Heart right ventricle (tissue), 16 donors: ENCODE data around the gene NRL. TPM values are rescaled to one million over a fixed set of nuclear protein-coding genes. Genes with fewer than 3 reads are reported as not detected.

Experiments
- ATAC-seq, 8 donors: fragments of 200-7000 bp; cut with Tn5 transposase; one replicate each; pipeline ENCODE4 v1.9.1; 2020; ENCODE audit warnings: mild to moderate bottlenecking in 8 of 8, moderate library complexity in 8 of 8, moderate number of reproducible peaks in 1 of 8
- DNase-seq, 2 donors: peaks; one replicate each; pipeline ENCODE4 v3.0.0-alpha.2; 2020
- H3K27ac ChIP-seq, 10 donors: fragments of 200-600 bp; sonication (generic) in 2 of 10; one replicate each; pipeline versions ENCODE4 v1.5.0 to v1.8.0; 2020 to 2022; ENCODE audit warnings: mild to moderate bottlenecking in 3 of 10
- H3K27me3 ChIP-seq, 7 donors: fragments of 200-600 bp; one replicate each; pipeline ENCODE4 v1.8.0; 2021 to 2022; ENCODE audit warnings: mild to moderate bottlenecking in 2 of 7
- H3K36me3 ChIP-seq, 9 donors: fragments of 200-600 bp; sonication (generic) in 1 of 9; one replicate each; pipeline versions ENCODE4 v1.5.0 to v1.8.0; 2020 to 2022; ENCODE audit warnings: mild to moderate bottlenecking in 2 of 9
- H3K4me1 ChIP-seq, 9 donors: fragments of 200-600 bp; sonication (generic) in 1 of 9; one replicate each; pipeline versions ENCODE4 v1.5.0 to v1.8.0; 2020 to 2022; ENCODE audit warnings: mild to moderate bottlenecking in 4 of 9
- H3K4me3 ChIP-seq, 10 donors: fragments of 200-600 bp; sonication (generic) in 2 of 10; one replicate each; pipeline versions ENCODE4 v1.5.0 to v1.8.0; 2020 to 2022; ENCODE audit warnings: mild to moderate bottlenecking in 7 of 10, moderate library complexity in 2 of 10
- H3K9me3 ChIP-seq, 11 donors: fragments of 200-600 bp in 10 of 11; sonication (generic) in 2 of 11; one replicate each; pipeline versions ENCODE4 v1.5.0 to v1.8.0; 2013 to 2022; ENCODE audit warnings: mild to moderate bottlenecking in 2 of 11, control low read depth in 1 of 11, moderate library complexity in 1 of 11
- CTCF ChIP-seq, 9 donors: fragments of 200-600 bp; sonication (generic) in 2 of 9; IDR thresholded peaks; one replicate each; pipeline versions ENCODE4 v1.5.0 to v1.8.0; 2021 to 2022; ENCODE audit warnings: antibody characterized with exemption in 9 of 9, mild to moderate bottlenecking in 5 of 9, moderate library complexity in 1 of 9
- WGBS, 2 donors: extraction: QIAGEN DNeasy Blood & Tissue Kit; methylation state at CpG; one replicate each; pipeline ENCODE4 v1.1.7; 2013; ENCODE audit warnings: inconsistent platforms in 1 of 2; 5-methylcytosine and 5-hydroxymethylcytosine counted together
- intact Hi-C, 10 donors: fragments of 100-400 bp; cut with DNase I; formaldehyde crosslinking; loops; one replicate each; pipeline versions ENCODE4 v1.11.1 to v1.14.2; 2022
- polyA plus RNA-seq, 2 donors: library from polyadenylated mRNA; stranded (reverse); fragments of 200-250 nt; gene quantifications; one replicate each; pipeline ENCODE4 v1.2.3, GENCODE V29; 2013
- total RNA-seq, 10 donors: library from RNA; stranded (reverse); fragmentation: NEBNext Ultra II Directional in 3 of 10; extraction: Animal tissue kit (Norgen Biotek cat#: 25700) in 3 of 10; gene quantifications; one replicate each; pipeline versions ENCODE4 v1.2.1 to v1.2.4, GENCODE V29; 2021 to 2023
- donor health status: Arrhythmogenic right ventricular cardiomyopathy.
- donor health status: ischemic (EF 13 %, LVEDD 7.1; RV severe dilation, severe dysfunction).
- donor health status: healthy with polysubstance abuse.
- donor health status: DM: no; HTN: yes; CAD: no.
- donor health status: DM: no; HTN: no; CAD: no.
- donor health status: ischemic (EF 25% LVEDD 6.9; RV normal size, moderate dysfunction).
- donor health status: ischemic (EF 25% LVEDD 5.7; RV mildly dilated, moderate dysfunction).
- donor health status: healthy.
- donor health status: DM: yes; HTN: yes; CAD: no.
- donor health status: Ischemic cardiomyopathy.
- donor health status: ischemic (EF 35%, LVEDD 5.7; RV mildly dilated, moderate dysfunction).
- donor health status: nonischemic (EF 11% LVEDD 7.7; RV severe dilation, severe dysfunction).
- donor health status: DM: yes; HTN: yes; CAD: no.
- donor health status: PGD.
- donor health status: ischemic (EF 29% LVEDD 5.4; RV normal size, mild dysfunction).
- donor health status: nonischemic (EF 23%, LVEDD 6.1; RV moderate dilation, normal function).

NRL gene
- total and polyA plus RNA-seq, 12 donors = 1.5 to 3.5 (median 2.2) TPM

GRCh38 chr14:24070285-24071143 is 44.2 kb downstream of the NRL start:
- intact Hi-C loops = no loop called here
- DNase-seq (no peak), ATAC-seq (no peak)
- Histone ChIP-seq H3K36me3 (no peaks in the 10 kb centered on the region), H3K27me3 (peaks cover 0 to 35% (median 8%) of the 10 kb centered on the region in 7 donors), H3K4me1 (peaks cover 0 to 5% (median 0%) of the 10 kb centered on the region in 9 donors), H3K27ac (no peak overlapping the region), H3K4me3 (no peak overlapping the region), H3K9me3 (no peaks in the 10 kb centered on the region)
- 79 to 85% methylated on average over 10 of the region's 10 CpGs for WGBS, 2 donors
- no peak for TF ChIP-seq CTCF (IDR thresholded peaks at IDR 0.05)

GRCh38 chr14:24069411-24069735 is 45.4 kb downstream of the NRL start:
- no peak for TF ChIP-seq CTCF (IDR thresholded peaks at IDR 0.05)
- Histone ChIP-seq H3K4me3 (no peak overlapping the region), H3K27ac (no peak overlapping the region), H3K4me1 (peaks cover 0 to 5% (median 0%) of the 10 kb centered on the region in 9 donors), H3K9me3 (no peaks in the 10 kb centered on the region), H3K36me3 (no peaks in the 10 kb centered on the region), H3K27me3 (peaks cover 0 to 30% (median 8%) of the 10 kb centered on the region in 7 donors)
- ATAC-seq (no peak), DNase-seq (no peak)
- WGBS, 2 donors = 63 to 71% methylated on average over 6 of the region's 6 CpGs
- intact Hi-C loops = no loop called here

GRCh38 chr14:24068711-24069410 is 45.9 kb downstream of the NRL start:
- no peaks in the 10 kb centered on the region for H3K36me3 ChIP-seq
- no peaks in the 10 kb centered on the region for H3K9me3 ChIP-seq
- peaks cover 0 to 29% (median 8%) of the 10 kb centered on the region in 7 donors for H3K27me3 ChIP-seq
- peaks cover 0 to 5% (median 0%) of the 10 kb centered on the region in 9 donors for H3K4me1 ChIP-seq
- no peak overlapping the region for H3K27ac ChIP-seq
- H3K4me3 ChIP-seq = no peak overlapping the region
- DNase-seq (no peak), ATAC-seq (no peak)
- 83 to 86% methylated on average over 10 of the region's 10 CpGs for WGBS, 2 donors
- intact Hi-C loops = no loop called here
- no peak for TF ChIP-seq CTCF (IDR thresholded peaks at IDR 0.05)

GRCh38 chr14:24067133-24068082 is 47.3 kb downstream of the NRL start:
- WGBS, 2 donors = 89 to 90% methylated on average over 12 of the region's 12 CpGs
- H3K27me3 ChIP-seq = peaks cover 0 to 15% (median 5%) of the 10 kb centered on the region in 7 donors
- H3K4me3 ChIP-seq = no peak overlapping the region
- no peaks in the 10 kb centered on the region for H3K9me3 ChIP-seq
- H3K4me1 ChIP-seq = peaks cover 0 to 5% (median 0%) of the 10 kb centered on the region in 9 donors
- no peak for DNase-seq
- intact Hi-C loops = no loop called here
- no peak overlapping the region for H3K27ac ChIP-seq
- no peak for TF ChIP-seq CTCF (IDR thresholded peaks at IDR 0.05)
- no peaks in the 10 kb centered on the region for H3K36me3 ChIP-seq
- peak in 4 of 8 donors; percentile 32 to 52 (median 44) for ATAC-seq
